Lower leg skin (tissue), 3 donors: ENCODE results near the gene LINS1.

ENCODE experiments used
- POLR2A ChIP-seq, 2 donors: fragments of 450-650 bp; IDR thresholded peaks; one replicate each; pipeline ENCODE4 v1.6.1; 2016 to 2017; ENCODE audit warnings: antibody characterized with exemption in 2 of 2, mild to moderate bottlenecking in 1 of 2, moderate library complexity in 1 of 2
- TF ChIP-seq, protein P1 (sequence below), 3 donors: fragments of 450-650 bp; IDR thresholded peaks; one replicate each; pipeline ENCODE4 v1.5.1; 2016; ENCODE audit warnings: antibody characterized with exemption in 3 of 3, mild to moderate bottlenecking in 3 of 3, moderate library complexity in 2 of 3

DNA sequence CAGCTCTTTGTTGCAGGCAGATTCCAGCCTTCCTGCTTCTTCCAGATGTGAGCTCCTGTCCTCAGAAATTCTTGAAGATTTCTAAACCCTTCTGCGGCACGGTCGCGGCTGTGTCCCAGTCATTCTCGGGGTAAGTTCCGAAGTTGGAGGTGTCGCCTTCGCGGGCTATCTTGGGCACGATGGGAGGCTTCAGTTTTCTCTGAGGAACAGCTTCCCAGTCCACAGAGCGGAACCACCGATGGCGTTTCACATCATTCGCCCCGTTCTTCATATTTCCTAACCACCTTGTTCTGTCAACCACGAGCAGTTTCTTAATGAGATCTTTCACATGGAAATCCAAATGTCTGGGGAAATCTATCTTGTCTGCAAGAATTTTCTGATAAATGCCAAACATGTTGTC is 48.5 kb downstream of the LINS1 start:
- TF ChIP-seq, protein P1, sequence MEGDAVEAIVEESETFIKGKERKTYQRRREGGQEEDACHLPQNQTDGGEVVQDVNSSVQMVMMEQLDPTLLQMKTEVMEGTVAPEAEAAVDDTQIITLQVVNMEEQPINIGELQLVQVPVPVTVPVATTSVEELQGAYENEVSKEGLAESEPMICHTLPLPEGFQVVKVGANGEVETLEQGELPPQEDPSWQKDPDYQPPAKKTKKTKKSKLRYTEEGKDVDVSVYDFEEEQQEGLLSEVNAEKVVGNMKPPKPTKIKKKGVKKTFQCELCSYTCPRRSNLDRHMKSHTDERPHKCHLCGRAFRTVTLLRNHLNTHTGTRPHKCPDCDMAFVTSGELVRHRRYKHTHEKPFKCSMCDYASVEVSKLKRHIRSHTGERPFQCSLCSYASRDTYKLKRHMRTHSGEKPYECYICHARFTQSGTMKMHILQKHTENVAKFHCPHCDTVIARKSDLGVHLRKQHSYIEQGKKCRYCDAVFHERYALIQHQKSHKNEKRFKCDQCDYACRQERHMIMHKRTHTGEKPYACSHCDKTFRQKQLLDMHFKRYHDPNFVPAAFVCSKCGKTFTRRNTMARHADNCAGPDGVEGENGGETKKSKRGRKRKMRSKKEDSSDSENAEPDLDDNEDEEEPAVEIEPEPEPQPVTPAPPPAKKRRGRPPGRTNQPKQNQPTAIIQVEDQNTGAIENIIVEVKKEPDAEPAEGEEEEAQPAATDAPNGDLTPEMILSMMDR (IDR thresholded peaks at IDR 0.05), result no peak
- no peak for TF ChIP-seq POLR2A (IDR thresholded peaks at IDR 0.05)
